DOHH2 (cell line): ENCODE data around the gene ERVV-1.

Source experiments
- H3F3A ChIP-seq: fragments of 200-600 bp; sonication (generic), shearing (Covaris generic); 2 replicates; pipeline ENCODE4 v1.6.0; 2016; ENCODE audit warnings: antibody characterized with exemption, mild to moderate bottlenecking; ENCODE audit not compliant: control insufficient read depth, insufficient read depth
- H3K27ac ChIP-seq: fragments of 200-600 bp; sonication (generic); 2 replicates; pipeline ENCODE4 v1.5.1; 2014; ENCODE audit warnings: low read depth, mild to moderate bottlenecking, low read length, moderate library complexity
- H3K27me3 ChIP-seq: fragments of 200-600 bp; sonication (generic); 2 replicates; pipeline ENCODE4 v1.6.1; 2014; ENCODE audit warnings: mild to moderate bottlenecking, low read length, mixed read lengths; ENCODE audit not compliant: control insufficient read depth
- H3K36me3 ChIP-seq: fragments of 200-600 bp; sonication (generic); 2 replicates; pipeline ENCODE4 v1.6.1; 2014; ENCODE audit warnings: mild to moderate bottlenecking, low read length, moderate library complexity, mixed read lengths; ENCODE audit not compliant: control insufficient read depth
- H3K4me1 ChIP-seq: fragments of 200-600 bp; sonication (generic); 2 replicates; pipeline ENCODE4 v1.6.1; 2014; ENCODE audit warnings: mild to moderate bottlenecking, low read length, mixed read lengths; ENCODE audit not compliant: control insufficient read depth
- H3K4me2 ChIP-seq: fragments of 200-600 bp; sonication (generic); 2 replicates; pipeline ENCODE4 v1.6.0; 2014; ENCODE audit warnings: mild to moderate bottlenecking, low read length, moderate library complexity
- H3K4me3 ChIP-seq: fragments of 200-600 bp; sonication (generic); 2 replicates; pipeline ENCODE4 v1.5.1; 2014; ENCODE audit warnings: mild to moderate bottlenecking, low read length, mixed read lengths
- H3K79me2 ChIP-seq: fragments of 200-600 bp; sonication (generic); 2 replicates; pipeline ENCODE4 v1.6.1; 2014; ENCODE audit warnings: mild to moderate bottlenecking, low read length, mixed read lengths; ENCODE audit not compliant: control insufficient read depth
- H3K9me2 ChIP-seq: fragments of 200-600 bp; sonication (generic); replicated peaks from 2 replicates; pipeline ENCODE4 v1.6.1; 2014; ENCODE audit warnings: mild to moderate bottlenecking, low read length, mixed read lengths; ENCODE audit not compliant: control insufficient read depth
- H3K9me3 ChIP-seq: fragments of 200-600 bp; sonication (generic); 2 replicates; pipeline ENCODE4 v1.6.1; 2014; ENCODE audit warnings: antibody characterized with exemption, low read length, mixed read lengths; ENCODE audit not compliant: control insufficient read depth, insufficient read depth
- H4K20me1 ChIP-seq: fragments of 200-600 bp; sonication (generic); 2 replicates; pipeline ENCODE4 v1.6.0; 2014; ENCODE audit warnings: low read depth, mild to moderate bottlenecking, antibody characterized with exemption, low read length, moderate library complexity; ENCODE audit not compliant: control insufficient read depth, insufficient read depth
- EZH2phosphoT487 ChIP-seq: fragments of 200-600 bp; sonication (generic); IDR thresholded peaks from 2 replicates; pipeline ENCODE4 v1.6.1; 2017; ENCODE audit warnings: borderline replicate concordance, mild to moderate bottlenecking, antibody characterized with exemption, low read length, moderate library complexity, mixed read lengths
- TF ChIP-seq, protein P1 (sequence below): fragments of 200-600 bp; sonication (generic); IDR thresholded peaks from one replicate; pipeline ENCODE4 v1.5.1; 2014; ENCODE audit warnings: antibody characterized with exemption, mild to moderate bottlenecking, low read depth, low read length; ENCODE audit not compliant: poor library complexity, severe bottlenecking

Gene ERVV-1

GRCh38 chr19:52991484-52991883 lies 22.2 kb upstream of the ERVV-1 start:
- Histone ChIP-seq H3K9me3 (peaks cover 12% of the 10 kb centered on the region; the same call in 1 of the 2 replicates), H3K4me2 (no peak overlapping the region)

DNA sequence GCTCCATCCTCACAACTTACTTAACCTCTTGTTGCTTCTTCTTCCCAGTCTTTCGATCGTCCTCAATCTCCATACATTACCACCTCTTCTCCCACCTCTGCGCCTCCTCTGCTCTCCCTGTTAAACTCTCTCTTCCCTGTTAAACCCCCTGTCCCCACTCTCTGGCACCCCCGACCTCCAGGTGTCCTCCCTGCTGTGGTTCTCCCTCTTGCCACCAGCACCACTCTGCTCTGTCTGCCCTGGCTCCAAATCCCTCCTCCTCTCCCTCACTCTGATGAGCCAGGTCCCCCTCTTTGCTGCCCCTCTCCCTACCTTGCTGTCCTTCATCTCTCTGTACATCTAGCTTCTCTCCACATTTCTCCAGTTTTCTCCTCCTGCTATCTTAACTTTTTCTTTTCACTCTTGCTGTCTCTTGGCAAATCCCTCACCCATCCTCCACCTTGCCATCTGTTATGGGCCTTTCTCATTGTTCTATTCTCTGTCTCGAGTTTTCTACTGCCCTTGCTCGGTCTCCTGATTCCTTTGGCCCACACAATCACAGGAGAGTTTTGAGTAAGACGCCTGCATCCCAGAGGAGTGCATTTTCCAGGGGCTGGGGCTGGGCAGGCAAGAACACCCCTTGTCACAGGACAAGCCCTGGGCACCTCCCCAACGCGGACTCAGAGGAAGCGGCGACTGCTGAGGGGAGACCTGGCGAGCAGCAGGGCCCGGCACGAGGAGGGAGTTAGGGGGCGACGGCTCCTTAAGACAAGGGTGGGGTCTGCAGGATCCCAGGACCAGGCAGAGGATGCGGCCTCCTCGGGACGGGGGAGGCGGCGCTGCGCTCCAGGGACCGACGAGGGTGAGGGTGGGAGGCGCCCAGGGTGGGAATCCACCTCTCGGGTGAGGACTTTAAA lies 21.4 kb upstream of the ERVV-1 start:
- no peaks in the 10 kb centered on the region for H3K27me3 ChIP-seq
- no peaks in the 10 kb centered on the region for H3F3A ChIP-seq
- H3K4me3 ChIP-seq = no peak overlapping the region

More at GRCh38 chr19:52991484-52991883, 22.2 kb upstream of the ERVV-1 start:
- Histone ChIP-seq H3K27me3 (no peaks in the 10 kb centered on the region), H3K4me1 (peaks cover 4% of the 10 kb centered on the region; the same call in 1 of the 2 replicates), H3K27ac (no peak overlapping the region), H3K9me2 (no peaks in the 10 kb centered on the region), H3K36me3 (no peaks in the 10 kb centered on the region), H4K20me1 (no peaks in the 10 kb centered on the region), H3K4me3 (no peak overlapping the region), H3K79me2 (no peaks in the 10 kb centered on the region), H3F3A (no peaks in the 10 kb centered on the region)
- TF ChIP-seq, protein P1, sequence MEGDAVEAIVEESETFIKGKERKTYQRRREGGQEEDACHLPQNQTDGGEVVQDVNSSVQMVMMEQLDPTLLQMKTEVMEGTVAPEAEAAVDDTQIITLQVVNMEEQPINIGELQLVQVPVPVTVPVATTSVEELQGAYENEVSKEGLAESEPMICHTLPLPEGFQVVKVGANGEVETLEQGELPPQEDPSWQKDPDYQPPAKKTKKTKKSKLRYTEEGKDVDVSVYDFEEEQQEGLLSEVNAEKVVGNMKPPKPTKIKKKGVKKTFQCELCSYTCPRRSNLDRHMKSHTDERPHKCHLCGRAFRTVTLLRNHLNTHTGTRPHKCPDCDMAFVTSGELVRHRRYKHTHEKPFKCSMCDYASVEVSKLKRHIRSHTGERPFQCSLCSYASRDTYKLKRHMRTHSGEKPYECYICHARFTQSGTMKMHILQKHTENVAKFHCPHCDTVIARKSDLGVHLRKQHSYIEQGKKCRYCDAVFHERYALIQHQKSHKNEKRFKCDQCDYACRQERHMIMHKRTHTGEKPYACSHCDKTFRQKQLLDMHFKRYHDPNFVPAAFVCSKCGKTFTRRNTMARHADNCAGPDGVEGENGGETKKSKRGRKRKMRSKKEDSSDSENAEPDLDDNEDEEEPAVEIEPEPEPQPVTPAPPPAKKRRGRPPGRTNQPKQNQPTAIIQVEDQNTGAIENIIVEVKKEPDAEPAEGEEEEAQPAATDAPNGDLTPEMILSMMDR = no peak
- no peak for TF ChIP-seq EZH2phosphoT487

GRCh38 chr19:52993342-52994178 lies 20.2 kb upstream of the ERVV-1 start:
- TF ChIP-seq, protein P1 = peak; percentile 42
- TF ChIP-seq EZH2phosphoT487 = no peak
- Histone ChIP-seq H3K4me3 (peak overlapping the region; percentile 51), H3K27ac (no peak overlapping the region), H3K36me3 (no peaks in the 10 kb centered on the region), H4K20me1 (no peaks in the 10 kb centered on the region), H3K79me2 (no peaks in the 10 kb centered on the region), H3K9me3 (peaks cover 3% of the 10 kb centered on the region; the same call in 1 of the 2 replicates), H3K4me2 (peak overlapping the region; percentile 57), H3K27me3 (no peaks in the 10 kb centered on the region), H3K9me2 (no peaks in the 10 kb centered on the region), H3K4me1 (peaks cover 4% of the 10 kb centered on the region; the same call in 1 of the 2 replicates), H3F3A (no peaks in the 10 kb centered on the region)

More for the DNA sequence above, 21.4 kb upstream of the ERVV-1 start:
- H3K9me2 ChIP-seq = no peaks in the 10 kb centered on the region
- H4K20me1 ChIP-seq = no peaks in the 10 kb centered on the region
- no peaks in the 10 kb centered on the region for H3K36me3 ChIP-seq
- TF ChIP-seq, protein P1 = no peak
- no peak for TF ChIP-seq EZH2phosphoT487
- no peak overlapping the region for H3K4me2 ChIP-seq
- H3K9me3 ChIP-seq = peaks cover 3% of the 10 kb centered on the region; the same call in 1 of the 2 replicates
- peaks cover 4% of the 10 kb centered on the region; the same call in 1 of the 2 replicates for H3K4me1 ChIP-seq
- no peak overlapping the region for H3K27ac ChIP-seq
- H3K79me2 ChIP-seq = no peaks in the 10 kb centered on the region
